Stimulated activated CD4-positive, alpha-beta T cell treated with anti-CD3 and anti-CD28 coated beads, Interleukin-1b, Interleukin-23, amount 100 ng/mL, for 4 hours (primary cell): ENCODE measurements around the gene USH2A.
"Not testable (repeated sequence)": the region's sequence is repeated elsewhere in the genome, so short reads cannot be mapped to it uniquely, and the experiment has no call there.

Experiments
- DNase-seq, 2 donors: peaks; one replicate each; pipeline ENCODE4 v3.0.0-alpha.2; 2020; ENCODE audit warnings: low read depth in 2 of 2

USH2A gene

GRCh38 chr1:216201946-216202345 is 221.3 kb downstream of the USH2A start:
- DNase-seq, result no peak

GRCh38 chr1:216200941-216201340 is 222.3 kb downstream of the USH2A start:
- no peak for DNase-seq

- no peak for DNase-seq
These were observed 228.5 kb downstream of the USH2A start for GRCh38 chr1:216194721-216195120.

- no peak for DNase-seq
These were observed 229.3 kb downstream of the USH2A start for GRCh38 chr1:216193839-216194443.

GRCh38 chr1:216190438-216190837 is 232.8 kb downstream of the USH2A start:
- DNase-seq, result no peak

- DNase-seq, result no peak
These were observed 236.4 kb downstream of the USH2A start for GRCh38 chr1:216186816-216187215.

GRCh38 chr1:216186141-216186540 is 237.1 kb downstream of the USH2A start:
- DNase-seq, result no peak

- no peak for DNase-seq
These were observed 239.0 kb downstream of the USH2A start for GRCh38 chr1:216184126-216184680.

GRCh38 chr1:216183454-216183853 is 239.8 kb downstream of the USH2A start:
- DNase-seq, result no peak

- no peak for DNase-seq
These were observed 240.2 kb downstream of the USH2A start for GRCh38 chr1:216183007-216183406.

- no peak for DNase-seq
These were observed 241.7 kb downstream of the USH2A start for GRCh38 chr1:216181590-216181989.

GRCh38 chr1:216178281-216178680 is 245.0 kb downstream of the USH2A start:
- no peak for DNase-seq

- no peak for DNase-seq
These were observed 246.3 kb downstream of the USH2A start for GRCh38 chr1:216176970-216177369.

- no peak for DNase-seq
These were observed 247.5 kb downstream of the USH2A start for GRCh38 chr1:216175714-216176113.

- DNase-seq, result no peak
These were observed 249.8 kb downstream of the USH2A start for GRCh38 chr1:216173376-216173995.

- no peak for DNase-seq
These were observed 253.9 kb downstream of the USH2A start for GRCh38 chr1:216169351-216169750.

- DNase-seq, result no peak
These were observed 254.7 kb downstream of the USH2A start for GRCh38 chr1:216168546-216168945.

GRCh38 chr1:216154063-216154462 is 269.2 kb downstream of the USH2A start:
- DNase-seq, result no peak

- no peak for DNase-seq
These were observed 270.1 kb downstream of the USH2A start for GRCh38 chr1:216153130-216153529.

GRCh38 chr1:216145451-216146018 is 277.7 kb downstream of the USH2A start:
- not testable (repeated sequence) for DNase-seq

- DNase-seq, result no peak
These were observed 278.4 kb downstream of the USH2A start for GRCh38 chr1:216144661-216145450.

- no peak for DNase-seq
These were observed 280.3 kb downstream of the USH2A start for GRCh38 chr1:216142921-216143320.
